Muscle layer of colon (tissue), 2 donors: Measurements from ENCODE around the gene TNNI3K.

Experiments used
- H3K27ac ChIP-seq: one replicate; pipeline ENCODE4 v1.7.0; 2013; ENCODE audit warnings: low read depth, mild to moderate bottlenecking, low read length, moderate library complexity
- H3K27me3 ChIP-seq, 2 donors: one replicate each; pipeline ENCODE4 v1.7.0; 2013; ENCODE audit warnings: low read length in 2 of 2, mild to moderate bottlenecking in 2 of 2; ENCODE audit not compliant: insufficient read depth in 2 of 2, control insufficient read depth in 1 of 2
- H3K36me3 ChIP-seq: one replicate; pipeline ENCODE4 v1.7.0; 2013; ENCODE audit warnings: mild to moderate bottlenecking, low read length; ENCODE audit not compliant: insufficient read depth
- H3K4me1 ChIP-seq: one replicate; pipeline ENCODE4 v1.7.0; 2013; ENCODE audit warnings: mild to moderate bottlenecking, low read length; ENCODE audit not compliant: insufficient read depth
- H3K4me3 ChIP-seq, 2 donors: one replicate each; pipeline ENCODE4 v1.7.0; 2013; ENCODE audit warnings: low read length in 2 of 2, low read depth in 1 of 2, mild to moderate bottlenecking in 1 of 2, moderate library complexity in 1 of 2
- H3K9ac ChIP-seq: one replicate; pipeline ENCODE4 v1.7.0; 2013; ENCODE audit warnings: low read length
- H3K9me3 ChIP-seq: one replicate; pipeline ENCODE4 v1.7.0; 2013; ENCODE audit warnings: mild to moderate bottlenecking, low read length
- donor health status: abdominal sarcoma.
- donor health status: Adenocarcinoma of cecum.

TNNI3K gene

DNA sequence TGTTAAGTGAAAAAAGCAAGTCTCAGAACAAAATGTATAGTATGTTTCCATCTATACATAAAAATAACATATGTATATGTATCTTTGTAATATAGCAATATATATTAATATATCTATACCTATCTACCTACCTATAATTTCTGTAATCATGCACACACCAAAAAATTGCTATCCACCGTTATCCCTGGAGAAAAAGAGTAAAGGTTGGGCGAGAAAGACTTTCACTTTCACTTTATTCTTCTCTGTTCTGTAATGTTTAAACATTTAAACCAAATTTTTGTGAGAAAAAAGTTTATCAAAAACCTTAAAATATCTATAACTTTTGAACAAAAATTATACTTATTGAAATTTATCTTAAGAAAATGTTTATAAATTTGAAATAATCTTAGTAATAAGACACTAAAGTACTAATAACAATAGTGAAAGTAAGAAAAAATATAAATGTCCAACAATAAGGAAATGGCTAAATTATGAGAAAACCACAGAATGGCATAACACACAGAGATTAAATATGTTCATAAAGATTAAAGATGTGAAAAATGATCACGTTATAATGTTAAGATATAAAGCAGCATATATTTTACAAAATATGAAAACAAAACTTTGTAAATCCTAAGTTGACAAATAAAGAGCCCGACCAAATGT, 351.2 kb downstream of the TNNI3K start:
- Histone ChIP-seq H3K4me1 (no peaks in the 10 kb centered on the region), H3K9ac (no peak overlapping the region), H3K27me3 (no peaks in the 10 kb centered on the region), H3K9me3 (no peaks in the 10 kb centered on the region), H3K27ac (no peak overlapping the region), H3K36me3 (no peaks in the 10 kb centered on the region), H3K4me3 (no peak overlapping the region)

DNA sequence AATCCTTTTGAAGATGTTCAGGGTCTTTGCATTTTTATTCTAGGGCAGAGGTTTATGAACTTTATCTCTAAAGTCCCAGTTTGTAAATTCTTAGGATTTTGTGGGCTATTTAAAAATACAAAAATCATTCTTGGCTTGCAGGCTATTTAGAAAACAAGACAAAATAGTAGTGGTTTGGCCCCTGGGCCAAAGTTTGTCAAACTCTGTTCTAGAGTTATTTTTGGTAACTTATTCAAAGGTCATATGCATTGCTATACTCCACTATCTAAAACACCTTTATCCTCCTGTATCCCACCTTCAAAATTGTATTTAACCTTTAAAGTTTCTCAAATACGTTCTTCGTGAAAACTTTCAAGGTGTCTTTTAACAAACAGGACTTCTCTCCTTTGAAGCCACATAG, 352.7 kb downstream of the TNNI3K start:
- Histone ChIP-seq H3K9me3 (no peaks in the 10 kb centered on the region), H3K27me3 (no peaks in the 10 kb centered on the region), H3K9ac (no peak overlapping the region), H3K4me1 (no peaks in the 10 kb centered on the region), H3K36me3 (no peaks in the 10 kb centered on the region), H3K4me3 (no peak overlapping the region), H3K27ac (no peak overlapping the region)

DNA sequence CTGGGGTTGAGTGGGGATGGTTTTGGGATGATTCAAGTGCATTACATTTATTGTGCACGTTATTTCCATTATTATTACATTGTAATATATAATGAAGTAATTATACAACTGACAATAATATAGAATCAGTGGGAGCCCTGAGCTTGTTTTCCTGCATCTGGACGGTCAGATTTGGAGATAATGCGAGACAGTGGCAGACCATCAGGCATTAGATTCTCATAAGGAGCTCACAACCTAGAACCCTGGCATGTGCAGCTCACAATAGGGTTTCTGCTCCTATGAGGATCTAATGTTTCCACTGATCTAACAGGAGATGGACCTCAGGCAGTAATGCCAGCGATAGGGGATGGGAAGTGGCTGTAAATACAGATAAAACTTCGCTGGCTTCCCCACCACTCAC, 355.1 kb downstream of the TNNI3K start:
- Histone ChIP-seq H3K27ac (no peak overlapping the region), H3K4me1 (no peaks in the 10 kb centered on the region), H3K27me3 (no peaks in the 10 kb centered on the region), H3K9me3 (no peaks in the 10 kb centered on the region), H3K9ac (no peak overlapping the region), H3K36me3 (no peaks in the 10 kb centered on the region), H3K4me3 (no peak overlapping the region)

DNA sequence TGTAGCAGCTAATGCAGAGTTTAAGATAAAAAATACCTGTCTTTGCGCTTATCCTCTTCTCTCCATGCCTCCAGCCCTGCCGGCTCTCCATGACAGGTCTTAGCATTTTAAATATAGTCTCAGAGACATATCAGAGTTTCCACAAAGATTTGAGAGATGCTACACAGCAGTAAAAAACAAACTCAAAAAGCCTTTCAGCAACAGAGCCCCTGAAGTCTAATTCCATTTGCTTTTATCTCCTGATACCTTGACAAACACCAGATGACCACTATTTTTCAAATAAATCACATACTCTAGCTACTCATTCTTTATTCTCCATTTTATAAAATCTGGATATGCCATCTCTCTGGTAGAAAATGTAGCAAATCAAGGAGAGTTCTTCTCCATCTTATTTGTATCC, 356.8 kb downstream of the TNNI3K start:
- Histone ChIP-seq H3K27ac (no peak overlapping the region), H3K4me3 (no peak overlapping the region), H3K4me1 (no peaks in the 10 kb centered on the region), H3K9me3 (no peaks in the 10 kb centered on the region), H3K9ac (no peak overlapping the region), H3K27me3 (no peaks in the 10 kb centered on the region), H3K36me3 (no peaks in the 10 kb centered on the region)

DNA sequence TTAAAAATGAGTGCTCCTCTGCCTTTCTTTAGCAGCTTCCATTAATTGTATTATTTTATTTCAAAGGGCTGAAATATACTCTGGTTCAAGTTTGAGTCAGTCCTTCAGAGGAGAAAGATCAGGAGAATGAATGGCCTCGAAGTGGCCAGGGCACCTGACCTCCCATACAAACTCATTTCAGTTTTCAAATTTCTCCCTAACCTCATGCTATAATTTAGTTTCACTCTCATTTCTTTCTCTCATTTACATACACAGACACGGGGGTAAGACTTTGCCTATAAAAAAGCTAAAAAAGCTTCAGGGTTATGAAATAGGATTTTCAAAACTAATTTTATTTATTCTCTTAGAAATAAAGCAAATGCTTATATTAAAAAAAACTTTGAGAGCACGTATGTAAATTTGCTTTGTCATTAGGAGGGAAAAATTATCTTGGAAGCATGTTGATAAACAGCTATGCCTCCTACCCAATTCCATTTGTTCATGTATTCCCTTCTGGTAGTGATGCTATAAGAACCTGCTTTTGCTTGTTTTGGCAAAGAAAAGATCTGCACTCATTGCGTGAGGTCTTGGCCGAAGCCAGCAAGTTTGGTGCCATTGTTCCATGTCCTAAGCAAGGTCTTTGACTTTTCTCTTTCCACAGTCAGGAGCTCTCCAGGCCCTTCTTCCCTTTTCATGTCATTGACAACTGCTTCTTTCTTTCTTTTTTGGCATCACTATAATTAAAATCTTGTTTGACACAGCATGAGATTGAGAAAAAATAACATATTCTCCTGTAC, 357.6 kb downstream of the TNNI3K start:
- Histone ChIP-seq H3K27ac (no peak overlapping the region), H3K27me3 (no peaks in the 10 kb centered on the region), H3K4me3 (no peak overlapping the region), H3K36me3 (no peaks in the 10 kb centered on the region), H3K9me3 (no peaks in the 10 kb centered on the region), H3K4me1 (no peaks in the 10 kb centered on the region), H3K9ac (no peak overlapping the region)
